ENCODE results near the gene EXPH5. TPM values are rescaled to one million over a fixed set of nuclear protein-coding genes. Genes with fewer than 3 reads are reported as not detected.

The EXPH5 gene
- total and polyA plus RNA-seq, 2 donors (not counting 3 experiments of a cell fraction or from before 2014, with no cell fraction given): 0.03 to 0.09 TPM

- FAIRE-seq (no peak), DNase-seq (ENCODE audit: low read depth, low spot score) (no peak)
- Histone ChIP-seq H3K27me3 (ENCODE audit: control insufficient read depth in 2 of 2, insufficient read depth in 2 of 2, low read length in 2 of 2) (no peaks in the 10 kb centered on the region), H3K79me2 (ENCODE audit: control insufficient read depth, insufficient read depth, low read length) (no peaks in the 10 kb centered on the region), H3K4me2 (ENCODE audit: insufficient read depth, low read length) (no peak overlapping the region), H3K9ac (replicated peaks; ENCODE audit: extremely low read depth, insufficient read depth, low read length) (no peak overlapping the region), H3K4me3 (replicated peaks in 1 of 3; ENCODE audit: insufficient read depth in 1 of 3, low read depth in 1 of 3, low read length in 3 of 3) (no peak overlapping the region), H3K4me1 (ENCODE audit: control insufficient read depth, extremely low read depth, insufficient read depth, low read length) (no peaks in the 10 kb centered on the region), H2AFZ (ENCODE audit: low read depth, low read length) (no peak overlapping the region), H4K20me1 (replicated peaks; ENCODE audit: control insufficient read depth, extremely low read depth, insufficient read depth, low read length) (no peaks in the 10 kb centered on the region), H3K9me3 (replicated peaks; ENCODE audit: control insufficient read depth, insufficient read depth, low read length) (no peaks in the 10 kb centered on the region), H3K36me3 (ENCODE audit: control insufficient read depth in 2 of 2, extremely low read depth in 1 of 2, insufficient read depth in 2 of 2, low read length in 2 of 2) (peaks cover 0 to 2% of the 10 kb centered on the region in 2 experiments), H3K27ac (ENCODE audit: insufficient read depth, low read depth, low read length) (no peak overlapping the region), H3K9me1 (replicated peaks; ENCODE audit: control insufficient read depth, extremely low read depth, insufficient read depth, low read length) (no peaks in the 10 kb centered on the region)
- dilution Hi-C loops (cut with MboI; ENCODE audit: extremely low pct_ligation_motif_present, low sequenced_read_pairs): no loop called here
- no TSS peak for BruUV-seq (replicated peaks)
- TF ChIP-seq FOS (IDR thresholded peaks at IDR 0.05; ENCODE audit: borderline replicate concordance, insufficient read depth, low read length): no peak
- TF ChIP-seq MAX (IDR thresholded peaks at IDR 0.05; ENCODE audit: insufficient read depth, insufficient read length): no peak
- no peak for TF ChIP-seq GATA2 (IDR thresholded peaks at IDR 0.05; ENCODE audit: insufficient read depth, insufficient read length, low read depth, low read length)
- TF ChIP-seq EZH2 (IDR thresholded peaks at IDR 0.05; ENCODE audit: borderline replicate concordance, low read depth, low read length, severe bottlenecking): no peak
- TF ChIP-seq JUN (IDR thresholded peaks at IDR 0.05; ENCODE audit: borderline replicate concordance, insufficient read depth, insufficient read length, low read depth): no peak
- TF ChIP-seq CTCF (IDR thresholded peaks at IDR 0.05; ENCODE audit: extremely low read depth in 1 of 2, insufficient read depth in 1 of 2, low read depth in 1 of 2, low read length in 2 of 2): no peak
- intact Hi-C loops (cut with micrococcal nuclease): no loop called here
- ChIA-PET POLR2A (no interaction called here), CTCF (interaction anchor here (1.4 kb wide), 1 partner anchor 10 kb away, joined by 3 read pairs; no protein-coding TSS in a partner anchor)
Observed at GRCh38 chr11:108474664-108475463, 118.7 kb downstream of the EXPH5 start.
